PFSK-1 (cell line): Measurements from ENCODE around the gene ZHX3.

ENCODE experiments used
- SIN3A ChIP-seq: IDR thresholded peaks from 2 replicates; pipeline ENCODE4 v1.6.1; 2012; ENCODE audit warnings: mild to moderate bottlenecking, low read length, moderate library complexity, borderline replicate concordance; ENCODE audit not compliant: insufficient read depth
- TAF1 ChIP-seq: IDR thresholded peaks from 2 replicates; pipeline ENCODE4 v1.6.1; 2012; ENCODE audit warnings: low read length, control low read depth, borderline replicate concordance; ENCODE audit not compliant: insufficient read depth
- TF ChIP-seq, protein P1 (sequence below), 2 experiments: IDR thresholded peaks; 2 replicates each; pipeline versions ENCODE4 v1.6.1 to v1.8.0; 2011 to 2012; ENCODE audit warnings: low read depth in 2 of 2, low read length in 2 of 2, control low read depth in 1 of 2, inconsistent platforms in 1 of 2, mild to moderate bottlenecking in 1 of 2, moderate library complexity in 1 of 2; ENCODE audit not compliant: insufficient read depth in 1 of 2

DNA sequence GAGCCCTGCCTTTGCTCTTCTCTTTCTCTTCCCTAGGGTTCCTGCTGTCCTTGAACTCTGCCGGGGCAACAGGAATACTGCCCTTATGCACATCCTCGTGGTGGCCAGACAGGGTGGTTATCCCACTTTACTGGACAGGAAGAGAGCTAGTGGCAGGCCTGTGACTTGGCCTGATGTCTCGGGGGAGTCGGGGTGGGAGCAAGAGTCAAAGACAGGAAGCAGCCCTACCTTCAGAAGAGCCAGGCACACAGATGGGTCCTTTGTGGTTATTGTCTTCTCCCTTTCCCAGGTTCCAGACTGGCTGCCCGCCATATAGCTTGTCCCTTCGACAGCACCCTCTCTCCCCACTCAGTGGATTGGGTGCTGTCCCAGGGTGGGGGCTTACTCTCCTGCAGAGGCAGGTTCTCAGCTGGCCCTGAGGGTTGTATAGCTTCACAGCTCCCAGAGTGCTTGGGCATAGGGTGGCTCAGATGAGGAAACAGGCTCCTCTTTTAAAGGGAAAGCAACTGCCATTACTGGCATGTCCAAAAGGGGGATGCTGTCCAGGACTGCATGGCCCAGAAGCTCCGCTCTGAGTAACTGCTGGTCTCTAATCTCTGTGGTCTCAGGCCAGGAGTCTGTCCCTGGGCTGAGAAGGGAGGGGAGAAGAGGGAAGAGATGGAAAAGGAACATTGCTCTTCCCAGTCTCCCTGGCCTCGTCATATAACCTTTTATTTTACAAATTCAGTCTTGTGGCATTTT, 162.9 kb downstream of the ZHX3 start:
- TF ChIP-seq TAF1 (no peak), SIN3A (no peak)
- TF ChIP-seq, protein P1, sequence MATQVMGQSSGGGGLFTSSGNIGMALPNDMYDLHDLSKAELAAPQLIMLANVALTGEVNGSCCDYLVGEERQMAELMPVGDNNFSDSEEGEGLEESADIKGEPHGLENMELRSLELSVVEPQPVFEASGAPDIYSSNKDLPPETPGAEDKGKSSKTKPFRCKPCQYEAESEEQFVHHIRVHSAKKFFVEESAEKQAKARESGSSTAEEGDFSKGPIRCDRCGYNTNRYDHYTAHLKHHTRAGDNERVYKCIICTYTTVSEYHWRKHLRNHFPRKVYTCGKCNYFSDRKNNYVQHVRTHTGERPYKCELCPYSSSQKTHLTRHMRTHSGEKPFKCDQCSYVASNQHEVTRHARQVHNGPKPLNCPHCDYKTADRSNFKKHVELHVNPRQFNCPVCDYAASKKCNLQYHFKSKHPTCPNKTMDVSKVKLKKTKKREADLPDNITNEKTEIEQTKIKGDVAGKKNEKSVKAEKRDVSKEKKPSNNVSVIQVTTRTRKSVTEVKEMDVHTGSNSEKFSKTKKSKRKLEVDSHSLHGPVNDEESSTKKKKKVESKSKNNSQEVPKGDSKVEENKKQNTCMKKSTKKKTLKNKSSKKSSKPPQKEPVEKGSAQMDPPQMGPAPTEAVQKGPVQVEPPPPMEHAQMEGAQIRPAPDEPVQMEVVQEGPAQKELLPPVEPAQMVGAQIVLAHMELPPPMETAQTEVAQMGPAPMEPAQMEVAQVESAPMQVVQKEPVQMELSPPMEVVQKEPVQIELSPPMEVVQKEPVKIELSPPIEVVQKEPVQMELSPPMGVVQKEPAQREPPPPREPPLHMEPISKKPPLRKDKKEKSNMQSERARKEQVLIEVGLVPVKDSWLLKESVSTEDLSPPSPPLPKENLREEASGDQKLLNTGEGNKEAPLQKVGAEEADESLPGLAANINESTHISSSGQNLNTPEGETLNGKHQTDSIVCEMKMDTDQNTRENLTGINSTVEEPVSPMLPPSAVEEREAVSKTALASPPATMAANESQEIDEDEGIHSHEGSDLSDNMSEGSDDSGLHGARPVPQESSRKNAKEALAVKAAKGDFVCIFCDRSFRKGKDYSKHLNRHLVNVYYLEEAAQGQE (IDR thresholded peaks at IDR 0.05; ENCODE audit: insufficient read depth in 1 of 2, low read depth in 2 of 2, low read length in 2 of 2) = no peak
